ENCODE measurements around the gene NME3. TPM values are rescaled to one million over a fixed set of nuclear protein-coding genes. Genes with fewer than 3 reads are reported as not detected.

Gene NME3
- total RNA-seq, 4 donors from 2014 or later = 69.3 to 150 (median 126) TPM

- no peaks in the 10 kb centered on the region for H3K27me3 ChIP-seq
- no peak for DNase-seq
- peak in 1 of 6 experiments; percentile 10 for TF ChIP-seq CTCF (IDR thresholded peaks at IDR 0.05)
- TF ChIP-seq POLR2A (IDR thresholded peaks at IDR 0.05) = no peak
- H3K36me3 ChIP-seq = peaks cover 0 to 94% (median 0%) of the 10 kb centered on the region in 3 donors
- no peaks in the 10 kb centered on the region for H3K4me1 ChIP-seq
- H3K9me3 ChIP-seq = no peaks in the 10 kb centered on the region
- H3K27ac ChIP-seq = no peak overlapping the region
- H3K4me3 ChIP-seq = no peak overlapping the region
Measured at GRCh38 chr16:1763521-1764511, 7.5 kb downstream of the NME3 start.

GRCh38 chr16:1762879-1763520 is 8.3 kb downstream of the NME3 start:
- Histone ChIP-seq H3K4me3 (no peak overlapping the region), H3K27me3 (no peaks in the 10 kb centered on the region), H3K4me1 (no peaks in the 10 kb centered on the region), H3K36me3 (peaks cover 0 to 90% (median 0%) of the 10 kb centered on the region in 3 donors), H3K9me3 (no peaks in the 10 kb centered on the region), H3K27ac (no peak overlapping the region)
- DNase-seq = no peak
- no peak for TF ChIP-seq POLR2A (IDR thresholded peaks at IDR 0.05)
- no peak for TF ChIP-seq CTCF (IDR thresholded peaks at IDR 0.05)

- H3K36me3 ChIP-seq = peaks cover 0 to 83% (median 0%) of the 10 kb centered on the region in 3 donors
- no peak for TF ChIP-seq POLR2A (IDR thresholded peaks at IDR 0.05)
- TF ChIP-seq CTCF (IDR thresholded peaks at IDR 0.05) = no peak
Measured at GRCh38 chr16:1762196-1762878, 9.0 kb downstream of the NME3 start.

GRCh38 chr16:1761751-1762150 is 9.6 kb downstream of the NME3 start:
- Histone ChIP-seq H3K4me1 (peaks cover 0 to 9% (median 3%) of the 10 kb centered on the region in 4 donors), H3K4me3 (no peak overlapping the region), H3K9me3 (no peaks in the 10 kb centered on the region), H3K27ac (no peak overlapping the region), H3K36me3 (peaks cover 0 to 78% (median 0%) of the 10 kb centered on the region in 3 donors), H3K27me3 (no peaks in the 10 kb centered on the region)
- TF ChIP-seq CTCF (IDR thresholded peaks at IDR 0.05) (no peak), POLR2A (IDR thresholded peaks at IDR 0.05) (no peak)
- DNase-seq = no peak

More at GRCh38 chr16:1762196-1762878, 9.0 kb downstream of the NME3 start:
- Histone ChIP-seq H3K27me3 (no peaks in the 10 kb centered on the region), H3K27ac (no peak overlapping the region), H3K4me1 (peaks cover 0 to 5% (median 2%) of the 10 kb centered on the region in 4 donors), H3K4me3 (no peak overlapping the region), H3K9me3 (no peaks in the 10 kb centered on the region)
- DNase-seq = no peak

GRCh38 chr16:1760911-1761310 is 10.4 kb downstream of the NME3 start:
- Histone ChIP-seq H3K36me3 (peaks cover 0 to 69% (median 0%) of the 10 kb centered on the region in 3 donors), H3K27me3 (no peaks in the 10 kb centered on the region), H3K9me3 (no peaks in the 10 kb centered on the region), H3K27ac (no peak overlapping the region), H3K4me3 (no peak overlapping the region), H3K4me1 (peaks cover 0 to 9% (median 3%) of the 10 kb centered on the region in 4 donors)
- no peak for DNase-seq
- TF ChIP-seq POLR2A (IDR thresholded peaks at IDR 0.05) (no peak), CTCF (IDR thresholded peaks at IDR 0.05) (no peak)

All from Peyer's patch (tissue), 4 donors.